ES-I3 (cell line): ENCODE results near the gene FAF2.
"Not testable (repeated sequence)": the region's sequence is repeated elsewhere in the genome, so short reads cannot be mapped to it uniquely, and the experiment has no call there.

Experiments used
- H3K36me3 ChIP-seq: 2 replicates; pipeline ENCODE4 v1.6.1; 2013; ENCODE audit warnings: mild to moderate bottlenecking, low read length, control low read depth, moderate library complexity; ENCODE audit not compliant: insufficient read depth
- H3K4me1 ChIP-seq: 2 replicates; pipeline ENCODE4 v1.6.1; 2013; ENCODE audit warnings: mild to moderate bottlenecking, control low read depth, low read length; ENCODE audit not compliant: insufficient read depth
- H3K9ac ChIP-seq: 2 replicates; pipeline ENCODE4 v1.6.1; 2013; ENCODE audit warnings: low read depth, mild to moderate bottlenecking, low read length, moderate library complexity
- H3K9me3 ChIP-seq: 2 replicates; pipeline ENCODE4 v1.6.1; 2013; ENCODE audit warnings: mild to moderate bottlenecking, low read length, moderate library complexity; ENCODE audit not compliant: control insufficient read depth, insufficient read depth

The FAF2 gene

GRCh38 chr5:176461349-176461748 is 13.2 kb downstream of the FAF2 start:
- H3K9ac ChIP-seq: no peak overlapping the region
- no peaks in the 10 kb centered on the region for H3K4me1 ChIP-seq
- H3K36me3 ChIP-seq: no peaks in the 10 kb centered on the region; the same call in 1 of the 2 replicates
- H3K9me3 ChIP-seq: no peaks in the 10 kb centered on the region

GRCh38 chr5:176463113-176463764 is 15.1 kb downstream of the FAF2 start:
- Histone ChIP-seq H3K4me1 (no peaks in the 10 kb centered on the region), H3K9ac (no peak overlapping the region), H3K36me3 (no peaks in the 10 kb centered on the region), H3K9me3 (no peaks in the 10 kb centered on the region)

GRCh38 chr5:176466245-176466871 is 18.2 kb downstream of the FAF2 start:
- Histone ChIP-seq H3K9ac (no peak overlapping the region), H3K4me1 (no peaks in the 10 kb centered on the region), H3K9me3 (no peaks in the 10 kb centered on the region), H3K36me3 (no peaks in the 10 kb centered on the region)

GRCh38 chr5:176469296-176469695 is 21.1 kb downstream of the FAF2 start:
- no peaks in the 10 kb centered on the region for H3K4me1 ChIP-seq
- peaks cover 3% of the 10 kb centered on the region; the same call in 1 of the 2 replicates for H3K36me3 ChIP-seq
- H3K9ac ChIP-seq: no peak overlapping the region
- H3K9me3 ChIP-seq: no peaks in the 10 kb centered on the region

- H3K4me1 ChIP-seq: no peaks in the 10 kb centered on the region
- H3K9ac ChIP-seq: no peak overlapping the region
- H3K9me3 ChIP-seq: no peaks in the 10 kb centered on the region
- H3K36me3 ChIP-seq: peaks cover 3% of the 10 kb centered on the region; the same call in 1 of the 2 replicates
Measured at GRCh38 chr5:176470539-176470938, 22.4 kb downstream of the FAF2 start.

- no peaks in the 10 kb centered on the region for H3K9me3 ChIP-seq
- no peak overlapping the region for H3K9ac ChIP-seq
- peaks cover 3% of the 10 kb centered on the region; the same call in 1 of the 2 replicates for H3K36me3 ChIP-seq
- no peaks in the 10 kb centered on the region for H3K4me1 ChIP-seq
Measured at GRCh38 chr5:176471098-176471497, 22.9 kb downstream of the FAF2 start.

- no peak overlapping the region for H3K9ac ChIP-seq
Measured at GRCh38 chr5:176473335-176474006, 25.3 kb downstream of the FAF2 start.

GRCh38 chr5:176474476-176474875 is 26.3 kb downstream of the FAF2 start:
- H3K4me1 ChIP-seq: no peaks in the 10 kb centered on the region
- peaks cover 3% of the 10 kb centered on the region; the same call in 1 of the 2 replicates for H3K36me3 ChIP-seq
- no peaks in the 10 kb centered on the region for H3K9me3 ChIP-seq
- no peak overlapping the region for H3K9ac ChIP-seq

More at GRCh38 chr5:176473335-176474006, 25.3 kb downstream of the FAF2 start:
- H3K9me3 ChIP-seq: no peaks in the 10 kb centered on the region
- H3K4me1 ChIP-seq: no peaks in the 10 kb centered on the region
- H3K36me3 ChIP-seq: peaks cover 3% of the 10 kb centered on the region; the same call in 1 of the 2 replicates

- no peak overlapping the region for H3K9ac ChIP-seq
- H3K36me3 ChIP-seq: peaks cover 7% of the 10 kb centered on the region
- no peaks in the 10 kb centered on the region for H3K9me3 ChIP-seq
- H3K4me1 ChIP-seq: no peaks in the 10 kb centered on the region
Measured at GRCh38 chr5:176481711-176482110, 33.5 kb downstream of the FAF2 start.

- Histone ChIP-seq H3K9me3 (no peaks in the 10 kb centered on the region), H3K36me3 (peaks cover 9% of the 10 kb centered on the region), H3K4me1 (no peaks in the 10 kb centered on the region), H3K9ac (no peak overlapping the region)
Measured at GRCh38 chr5:176485176-176485575, 37.0 kb downstream of the FAF2 start.

GRCh38 chr5:176486189-176486757 is 38.1 kb downstream of the FAF2 start:
- Histone ChIP-seq H3K36me3 (peaks cover 12% of the 10 kb centered on the region), H3K4me1 (no peaks in the 10 kb centered on the region), H3K9me3 (no peaks in the 10 kb centered on the region), H3K9ac (no peak overlapping the region)

GRCh38 chr5:176487160-176487559 is 39.0 kb downstream of the FAF2 start:
- not testable (repeated sequence) for H3K4me1 ChIP-seq, H3K9me3 ChIP-seq, H3K9ac ChIP-seq
- peaks cover 21% of the 10 kb centered on the region for H3K36me3 ChIP-seq

GRCh38 chr5:176489077-176489476 is 40.9 kb downstream of the FAF2 start:
- H3K9ac ChIP-seq: no peak overlapping the region
- H3K9me3 ChIP-seq: no peaks in the 10 kb centered on the region
- peaks cover 40% of the 10 kb centered on the region for H3K36me3 ChIP-seq
- no peaks in the 10 kb centered on the region for H3K4me1 ChIP-seq

GRCh38 chr5:176490301-176490700 is 42.1 kb downstream of the FAF2 start:
- Histone ChIP-seq H3K9me3 (no peaks in the 10 kb centered on the region), H3K4me1 (no peaks in the 10 kb centered on the region), H3K9ac (no peak overlapping the region), H3K36me3 (peaks cover 47% of the 10 kb centered on the region)
